CD4-positive, alpha-beta T cell (primary cell): ENCODE results near the gene RARB. TPM values are rescaled to one million over a fixed set of nuclear protein-coding genes. Genes with fewer than 3 reads are reported as not detected.

Experiments used
- ATAC-seq: fragments of 200-7000 bp; cut with Tn5 transposase; one replicate; pipeline ENCODE4 v1.10.0; 2022; ENCODE audit warnings: mild to moderate bottlenecking; ENCODE audit not compliant: poor library complexity
- CTCF ChIA-PET: fragments of 350-600 bp; sonication (Branson Sonifier 250); formaldehyde crosslinking; loops from one replicate; lab custom pipeline; 2021; ENCODE audit warnings: antibody characterized with exemption, inconsistent platforms; lab: Charles Lee
- POLR2A ChIA-PET: fragments of 350-600 bp; sonication (Branson Sonifier 250); formaldehyde crosslinking; loops from one replicate; lab custom pipeline; 2021; ENCODE audit warnings: antibody characterized with exemption, inconsistent platforms; lab: Charles Lee
- DNase-seq, 14 experiments: peaks; one replicate each; pipeline ENCODE4 v3.0.0-alpha.2; 2013 to 2020; ENCODE audit warnings: mixed read lengths in 2 of 14
- H3K27ac ChIP-seq, 2 donors: one replicate each; pipeline versions ENCODE4 v1.5.1 to v1.7.0; 2013; ENCODE audit warnings: low read length in 2 of 2, low read depth in 1 of 2, mild to moderate bottlenecking in 1 of 2
- H3K27me3 ChIP-seq, 2 experiments: 1 replicate in 1 of 2; 2 replicates in 1 of 2; pipeline versions ENCODE4 v1.6.1 to v1.7.0; 2013; ENCODE audit warnings: low read length in 2 of 2, control low read depth in 1 of 2, mild to moderate bottlenecking in 1 of 2, moderate library complexity in 1 of 2; ENCODE audit not compliant: insufficient read depth in 2 of 2, control insufficient read depth in 1 of 2
- H3K36me3 ChIP-seq: one replicate; pipeline ENCODE4 v1.6.1; 2013; ENCODE audit warnings: low read length, control low read depth; ENCODE audit not compliant: insufficient read depth
- H3K4me1 ChIP-seq: one replicate; pipeline ENCODE4 v1.6.1; 2013; ENCODE audit warnings: low read length, control low read depth; ENCODE audit not compliant: insufficient read depth
- H3K4me3 ChIP-seq: one replicate; pipeline ENCODE4 v1.5.1; 2013; ENCODE audit warnings: mild to moderate bottlenecking, low read length, moderate library complexity
- H3K9me3 ChIP-seq, 2 experiments: 1 replicate in 1 of 2; 2 replicates in 1 of 2; pipeline versions ENCODE4 v1.6.1 to v1.7.0; 2013; ENCODE audit warnings: low read length in 2 of 2, mild to moderate bottlenecking in 2 of 2, control low read depth in 1 of 2, moderate library complexity in 1 of 2; ENCODE audit not compliant: control insufficient read depth in 1 of 2, insufficient read depth in 1 of 2
- H3K27ac Mint-ChIP-seq: one replicate; pipeline ENCODE4 v1.8.0; 2020; ENCODE audit warnings: mixed read lengths
- H3K27me3 Mint-ChIP-seq: one replicate; pipeline ENCODE4 v1.8.0; 2021; ENCODE audit warnings: mixed read lengths
- H3K36me3 Mint-ChIP-seq: one replicate; pipeline ENCODE4 v1.8.0; 2021; ENCODE audit warnings: low read depth, mixed read lengths
- H3K4me1 Mint-ChIP-seq: one replicate; pipeline ENCODE4 v1.8.0; 2021; ENCODE audit warnings: low read depth, mixed read lengths
- H3K4me3 Mint-ChIP-seq: one replicate; pipeline ENCODE4 v1.8.0; 2020; ENCODE audit warnings: mild to moderate bottlenecking, mixed read lengths
- H3K9me3 Mint-ChIP-seq: one replicate; pipeline ENCODE4 v1.8.0; 2020; ENCODE audit warnings: mixed read lengths
- intact Hi-C, 2 experiments: fragments of 100-400 bp; cut with DNase I in 1 of 2; cut with micrococcal nuclease in 1 of 2; formaldehyde crosslinking; loops; one replicate each; pipeline versions ENCODE4 v1.15.1 to v1.9.0; 2023 to 2025; cut with DNase I, micrococcal nuclease
- total RNA-seq, 174 experiments: library from RNA in 2 of 174; stranded (reverse) in 2 of 174; gene quantifications; one replicate each; pipeline ENCODE4 v1.2.3 and lab custom pipeline; 2021 to 2026
- TF ChIP-seq, protein P1 (sequence below): fragments of 200-600 bp; IDR thresholded peaks from one replicate; pipeline ENCODE4 v1.8.0; 2022; ENCODE audit warnings: antibody characterized with exemption, mild to moderate bottlenecking

RARB gene
- total RNA-seq, 2 experiments from 2014 or later: not detected

DNA sequence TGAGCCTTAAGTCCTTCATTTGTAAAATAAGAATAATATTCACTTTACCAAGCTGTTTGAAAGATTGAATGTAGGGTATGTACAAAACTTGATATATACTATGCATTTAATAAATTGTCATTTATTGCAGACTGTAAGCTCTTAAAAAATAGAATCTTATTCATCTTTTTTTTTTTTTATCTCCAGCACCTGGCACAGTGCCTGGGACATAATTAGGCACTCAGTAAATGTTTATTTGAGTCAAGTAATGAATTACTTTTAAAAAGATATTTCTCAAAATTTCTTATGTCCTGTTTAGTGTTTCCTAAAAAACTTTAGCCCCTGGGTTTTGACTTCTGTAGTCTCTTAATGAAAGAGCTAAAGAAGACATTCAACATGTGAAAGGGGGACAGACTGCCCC lies 164.9 kb downstream of the RARB start:
- peaks cover 10% of the 10 kb centered on the region for H3K36me3 Mint-ChIP-seq
- H3K27me3 ChIP-seq: no peaks in the 10 kb centered on the region
- ATAC-seq (no peak), DNase-seq (no peak)
- POLR2A ChIA-PET: interaction anchor here (0.9 to 1.3 kb wide), 2 partner anchors 70 to 191 kb away, joined by 3 read pairs; partner anchors contain the start of gene NGLY1
- CTCF ChIA-PET: interaction anchor here (0.8 to 1.3 kb wide), 3 partner anchors 8 to 164 kb away, joined by 3 to 4 read pairs (median 3); no protein-coding TSS in a partner anchor
- TF ChIP-seq, protein P1, sequence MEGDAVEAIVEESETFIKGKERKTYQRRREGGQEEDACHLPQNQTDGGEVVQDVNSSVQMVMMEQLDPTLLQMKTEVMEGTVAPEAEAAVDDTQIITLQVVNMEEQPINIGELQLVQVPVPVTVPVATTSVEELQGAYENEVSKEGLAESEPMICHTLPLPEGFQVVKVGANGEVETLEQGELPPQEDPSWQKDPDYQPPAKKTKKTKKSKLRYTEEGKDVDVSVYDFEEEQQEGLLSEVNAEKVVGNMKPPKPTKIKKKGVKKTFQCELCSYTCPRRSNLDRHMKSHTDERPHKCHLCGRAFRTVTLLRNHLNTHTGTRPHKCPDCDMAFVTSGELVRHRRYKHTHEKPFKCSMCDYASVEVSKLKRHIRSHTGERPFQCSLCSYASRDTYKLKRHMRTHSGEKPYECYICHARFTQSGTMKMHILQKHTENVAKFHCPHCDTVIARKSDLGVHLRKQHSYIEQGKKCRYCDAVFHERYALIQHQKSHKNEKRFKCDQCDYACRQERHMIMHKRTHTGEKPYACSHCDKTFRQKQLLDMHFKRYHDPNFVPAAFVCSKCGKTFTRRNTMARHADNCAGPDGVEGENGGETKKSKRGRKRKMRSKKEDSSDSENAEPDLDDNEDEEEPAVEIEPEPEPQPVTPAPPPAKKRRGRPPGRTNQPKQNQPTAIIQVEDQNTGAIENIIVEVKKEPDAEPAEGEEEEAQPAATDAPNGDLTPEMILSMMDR: no peak
- no peak overlapping the region for H3K4me3 ChIP-seq
- no peaks in the 10 kb centered on the region for H3K4me1 ChIP-seq
- no peaks in the 10 kb centered on the region for H3K9me3 Mint-ChIP-seq
- intact Hi-C loops: loop anchor here (5.0 to 10.0 kb wide), 4 partner anchors 916 to 1701 kb away; no protein-coding TSS in a partner anchor
- no peak overlapping the region for H3K27ac ChIP-seq
- H3K36me3 ChIP-seq: peaks cover 10% of the 10 kb centered on the region
- H3K9me3 ChIP-seq: no peaks in the 10 kb centered on the region
- no peaks in the 10 kb centered on the region for H3K27me3 Mint-ChIP-seq
- H3K4me1 Mint-ChIP-seq: peaks cover 4% of the 10 kb centered on the region
- peak overlapping the region; percentile 74 for H3K27ac Mint-ChIP-seq
- no peak overlapping the region for H3K4me3 Mint-ChIP-seq

DNA sequence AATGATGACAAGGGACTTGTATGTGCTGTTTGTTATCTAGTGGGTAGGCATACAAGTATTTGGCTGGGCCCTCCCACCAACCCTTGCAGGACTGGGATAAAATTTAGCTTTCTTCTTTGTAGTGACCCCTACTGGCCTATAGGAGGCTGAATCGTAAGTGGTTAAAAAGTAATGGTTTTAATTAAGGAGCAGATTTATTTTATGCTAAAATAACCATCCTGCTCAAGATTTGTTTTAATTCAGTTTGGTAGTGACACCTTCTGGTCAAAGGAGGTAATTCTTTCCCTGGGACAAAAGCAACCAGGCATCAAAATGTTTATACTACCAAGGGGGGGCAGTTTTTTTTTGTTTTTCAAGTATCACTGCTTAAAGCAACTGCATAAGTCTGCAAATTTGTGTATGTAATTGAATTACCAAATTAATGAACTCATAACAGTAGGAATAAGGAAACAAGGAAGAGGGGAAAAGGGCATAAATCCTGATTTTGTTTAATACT lies 166.0 kb downstream of the RARB start:
- intact Hi-C loops: loop anchor here (5.0 to 10.0 kb wide), 4 partner anchors 917 to 1702 kb away; no protein-coding TSS in a partner anchor
- H3K27me3 Mint-ChIP-seq: no peaks in the 10 kb centered on the region
- H3K4me1 Mint-ChIP-seq: peaks cover 4% of the 10 kb centered on the region
- TF ChIP-seq, protein P1: peak; percentile 73
- DNase-seq (peak in 3 of 14 experiments; percentile 43 to 55 (median 54)), ATAC-seq (peak; percentile 58)
- ChIA-PET POLR2A (interaction anchor here (1.3 kb wide), 1 partner anchor 69 kb away, joined by 3 read pairs; no protein-coding TSS in a partner anchor), CTCF (interaction anchor here (1.3 kb wide), 1 partner anchor 9 kb away, joined by 4 read pairs; no protein-coding TSS in a partner anchor)
- Histone ChIP-seq H3K27ac (no peak overlapping the region), H3K4me3 (no peak overlapping the region), H3K9me3 (no peaks in the 10 kb centered on the region), H3K27me3 (no peaks in the 10 kb centered on the region), H3K4me1 (no peaks in the 10 kb centered on the region), H3K36me3 (peaks cover 21% of the 10 kb centered on the region)
- no peaks in the 10 kb centered on the region for H3K9me3 Mint-ChIP-seq
- peaks cover 19% of the 10 kb centered on the region for H3K36me3 Mint-ChIP-seq
- H3K4me3 Mint-ChIP-seq: no peak overlapping the region
- peak overlapping the region; percentile 48 for H3K27ac Mint-ChIP-seq

DNA sequence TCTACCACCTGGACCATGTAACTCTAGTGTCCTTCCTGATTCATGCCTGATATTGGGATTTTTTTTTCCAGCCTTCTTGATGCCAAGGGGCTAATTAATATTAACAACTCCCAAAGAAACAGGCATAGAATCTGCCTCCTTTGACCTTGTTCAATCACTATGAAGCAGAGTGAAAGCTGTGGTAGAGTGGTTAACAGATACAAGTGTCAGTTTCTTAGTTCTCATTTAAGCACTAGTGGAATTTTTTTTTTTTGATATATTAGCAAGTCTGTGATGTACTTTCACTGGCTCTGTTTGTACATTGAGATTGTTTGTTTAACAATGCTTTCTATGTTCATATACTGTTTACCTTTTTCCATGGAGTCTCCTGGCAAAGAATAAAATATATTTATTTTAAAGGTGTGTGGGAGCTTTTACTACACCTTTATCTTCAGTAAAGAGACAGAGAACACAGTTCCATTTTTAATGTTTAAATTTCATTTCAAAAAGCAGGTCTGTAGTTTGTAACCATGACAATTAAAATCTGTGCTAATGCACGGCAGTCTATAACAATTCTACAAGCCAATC lies 169.6 kb downstream of the RARB start:
- Mint-ChIP-seq H3K4me3 (no peak overlapping the region), H3K27ac (no peak overlapping the region), H3K9me3 (no peaks in the 10 kb centered on the region), H3K4me1 (peaks cover 3% of the 10 kb centered on the region), H3K27me3 (no peaks in the 10 kb centered on the region), H3K36me3 (peaks cover 52% of the 10 kb centered on the region)
- Histone ChIP-seq H3K27me3 (no peaks in the 10 kb centered on the region), H3K4me1 (no peaks in the 10 kb centered on the region), H3K36me3 (peaks cover 47% of the 10 kb centered on the region), H3K27ac (no peak overlapping the region), H3K4me3 (no peak overlapping the region), H3K9me3 (no peaks in the 10 kb centered on the region)
- TF ChIP-seq, protein P1: no peak
- intact Hi-C loops: loop anchor here (10.0 kb wide), 2 partner anchors 1333 to 1603 kb away; no protein-coding TSS in a partner anchor
- POLR2A ChIA-PET: no interaction called here
- ATAC-seq (no peak), DNase-seq (no peak)
- CTCF ChIA-PET: no interaction called here
